Breast epithelium (tissue), 3 donors: ENCODE data around the gene CCDC121.

ENCODE experiments used
- POLR2A ChIP-seq: fragments of 450-650 bp; IDR thresholded peaks from one replicate; pipeline ENCODE4 v1.6.1; 2016; ENCODE audit warnings: antibody characterized with exemption, mild to moderate bottlenecking, moderate library complexity
- TF ChIP-seq, protein P1 (sequence below), 3 donors: fragments of 450-650 bp; IDR thresholded peaks; one replicate each; pipeline ENCODE4 v1.5.1; 2016 to 2017; ENCODE audit warnings: antibody characterized with exemption in 3 of 3, mild to moderate bottlenecking in 3 of 3, moderate library complexity in 3 of 3

DNA sequence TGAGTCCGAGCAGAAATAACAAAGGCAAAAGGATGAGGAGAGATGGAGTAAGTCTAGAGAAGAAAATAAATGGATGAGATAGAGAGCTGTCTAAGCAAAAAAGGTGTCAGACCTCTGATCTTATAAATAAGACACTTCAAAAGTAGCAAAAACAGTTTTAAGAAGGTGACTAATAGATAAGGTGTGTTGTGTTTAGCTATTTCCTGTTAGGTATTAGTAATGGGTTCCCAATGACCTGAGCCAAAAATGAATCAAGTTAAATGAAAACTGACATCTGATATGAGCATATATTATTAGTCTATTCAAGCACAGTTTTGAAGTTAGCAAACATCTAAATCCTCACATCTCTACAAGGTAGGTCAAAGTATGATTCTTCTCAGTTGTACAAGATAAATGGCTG, 24.0 kb upstream of the CCDC121 start:
- TF ChIP-seq POLR2A, result no peak
- TF ChIP-seq, protein P1, sequence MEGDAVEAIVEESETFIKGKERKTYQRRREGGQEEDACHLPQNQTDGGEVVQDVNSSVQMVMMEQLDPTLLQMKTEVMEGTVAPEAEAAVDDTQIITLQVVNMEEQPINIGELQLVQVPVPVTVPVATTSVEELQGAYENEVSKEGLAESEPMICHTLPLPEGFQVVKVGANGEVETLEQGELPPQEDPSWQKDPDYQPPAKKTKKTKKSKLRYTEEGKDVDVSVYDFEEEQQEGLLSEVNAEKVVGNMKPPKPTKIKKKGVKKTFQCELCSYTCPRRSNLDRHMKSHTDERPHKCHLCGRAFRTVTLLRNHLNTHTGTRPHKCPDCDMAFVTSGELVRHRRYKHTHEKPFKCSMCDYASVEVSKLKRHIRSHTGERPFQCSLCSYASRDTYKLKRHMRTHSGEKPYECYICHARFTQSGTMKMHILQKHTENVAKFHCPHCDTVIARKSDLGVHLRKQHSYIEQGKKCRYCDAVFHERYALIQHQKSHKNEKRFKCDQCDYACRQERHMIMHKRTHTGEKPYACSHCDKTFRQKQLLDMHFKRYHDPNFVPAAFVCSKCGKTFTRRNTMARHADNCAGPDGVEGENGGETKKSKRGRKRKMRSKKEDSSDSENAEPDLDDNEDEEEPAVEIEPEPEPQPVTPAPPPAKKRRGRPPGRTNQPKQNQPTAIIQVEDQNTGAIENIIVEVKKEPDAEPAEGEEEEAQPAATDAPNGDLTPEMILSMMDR (IDR thresholded peaks at IDR 0.05), result no peak
